IPS-18c (cell line): ENCODE measurements around the gene PCDHA13.
"Not testable (repeated sequence)": the region's sequence is repeated elsewhere in the genome, so short reads cannot be mapped to it uniquely, and the experiment has no call there.

Experiments used
- H3K4me3 ChIP-seq: 2 replicates; pipeline ENCODE4 v1.7.0; 2013; ENCODE audit warnings: low read depth, mild to moderate bottlenecking, low read length, moderate library complexity; ENCODE audit not compliant: insufficient read depth
- H3K9me3 ChIP-seq: one replicate; pipeline ENCODE4 v1.6.1; 2013; ENCODE audit warnings: mild to moderate bottlenecking, low read length, moderate library complexity; ENCODE audit not compliant: control insufficient read depth, insufficient read depth

Gene PCDHA13

GRCh38 chr5:140862441-140863295 is 19.3 kb upstream of the PCDHA13 start:
- no peak overlapping the region; the same call in 1 of the 2 replicates for H3K4me3 ChIP-seq
- H3K9me3 ChIP-seq = peaks cover 3% of the 10 kb centered on the region

GRCh38 chr5:140868721-140869554 is 13.0 kb upstream of the PCDHA13 start, which contains the start of gene PCDHA11:
Gene PCDHA11, plus strand, starts transcription at chr5:140868957. Its CDS starts 147 bp downstream, at chr5:140869104.
- no peaks in the 10 kb centered on the region for H3K9me3 ChIP-seq
- H3K4me3 ChIP-seq = peak within 1 kb of the TSS; percentile 45

GRCh38 chr5:140869555-140869886 is 12.4 kb upstream of the PCDHA13 start:
- Histone ChIP-seq H3K9me3 (no peaks in the 10 kb centered on the region), H3K4me3 (peak overlapping the region; percentile 45)

- no peak overlapping the region for H3K4me3 ChIP-seq
- H3K9me3 ChIP-seq = no peaks in the 10 kb centered on the region
Observed at GRCh38 chr5:140870221-140871201, 11.4 kb upstream of the PCDHA13 start.

- H3K9me3 ChIP-seq = no peaks in the 10 kb centered on the region
- peak within 1 kb of the TSS; percentile 47; the same call in 1 of the 2 replicates for H3K4me3 ChIP-seq
Observed at GRCh38 chr5:140875085-140876065, 6.5 kb upstream of the PCDHA13 start, which contains the start of gene PCDHA12. Gene PCDHA12, plus strand, starts transcription at chr5:140875308. Its CDS starts 165 bp downstream, at chr5:140875473.

- H3K9me3 ChIP-seq = not testable (repeated sequence)
Observed at GRCh38 chr5:140876541-140877261, 5.2 kb upstream of the PCDHA13 start.

GRCh38 chr5:140877262-140877581 is 4.7 kb upstream of the PCDHA13 start:
- H3K9me3 ChIP-seq = no peaks in the 10 kb centered on the region
- no peak overlapping the region for H3K4me3 ChIP-seq

More at GRCh38 chr5:140876541-140877261, 5.2 kb upstream of the PCDHA13 start:
- H3K4me3 ChIP-seq = not testable (repeated sequence)

GRCh38 chr5:140882591-140882899 is 621 bp downstream of the PCDHA13 start:
- Histone ChIP-seq H3K4me3 (no peak overlapping the region), H3K9me3 (no peaks in the 10 kb centered on the region)

GRCh38 chr5:140883373-140883772 is 1.4 kb downstream of the PCDHA13 start:
- Histone ChIP-seq H3K9me3 (no peaks in the 10 kb centered on the region), H3K4me3 (no peak overlapping the region)

- Histone ChIP-seq H3K4me3 (no peak overlapping the region), H3K9me3 (no peaks in the 10 kb centered on the region)
Observed at GRCh38 chr5:140883927-140884697, 2.2 kb downstream of the PCDHA13 start.

GRCh38 chr5:140916325-140916724 is 34.4 kb downstream of the PCDHA13 start:
- Histone ChIP-seq H3K9me3 (no peaks in the 10 kb centered on the region), H3K4me3 (no peak overlapping the region)

GRCh38 chr5:140923601-140924000 is 41.7 kb downstream of the PCDHA13 start:
- Histone ChIP-seq H3K4me3 (no peak overlapping the region), H3K9me3 (peaks cover 3% of the 10 kb centered on the region)

- peak within 1 kb of the TSS; percentile 79 for H3K4me3 ChIP-seq
- peaks cover 3% of the 10 kb centered on the region for H3K9me3 ChIP-seq
Observed at GRCh38 chr5:140925806-140926442, 44.0 kb downstream of the PCDHA13 start, which contains the start of gene PCDHAC1. Gene PCDHAC1, plus strand, starts transcription at chr5:140926299. Its CDS starts 594 bp downstream, at chr5:140926893.

- peaks cover 3% of the 10 kb centered on the region for H3K9me3 ChIP-seq
- H3K4me3 ChIP-seq = peak overlapping the region; percentile 79
Observed at GRCh38 chr5:140926443-140927227, 44.7 kb downstream of the PCDHA13 start.
